Measurements from ENCODE around the gene SSBP4.

DNA sequence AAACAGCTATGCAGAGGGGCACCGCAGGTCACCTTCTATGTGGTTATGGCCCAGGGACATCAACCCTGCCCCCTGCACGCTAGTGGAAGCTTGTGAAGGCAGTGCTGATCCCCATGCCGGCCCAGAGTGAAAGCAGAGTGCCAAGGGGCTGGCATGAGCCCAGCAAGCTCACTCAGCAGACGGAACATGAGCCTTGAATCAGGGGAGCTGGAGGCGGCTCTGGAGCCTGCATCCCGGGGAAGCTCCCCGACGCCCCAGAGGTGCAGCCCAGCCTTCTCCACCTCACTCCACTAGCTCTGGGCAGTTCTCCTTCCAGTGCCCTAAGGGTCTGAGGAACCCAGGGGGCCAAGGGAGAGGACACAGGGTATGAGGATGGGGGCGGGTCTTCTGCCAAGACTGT lies 37.8 kb downstream of the SSBP4 start:
- TF ChIP-seq CTCF (IDR thresholded peaks at IDR 0.05) = no peak
- no peak for TF ChIP-seq POLR2A (IDR thresholded peaks at IDR 0.05)
